HG02973 (cell line): Measurements from ENCODE around the gene PSORS1C1.
"Not testable (repeated sequence)": the region's sequence is repeated elsewhere in the genome, so short reads cannot be mapped to it uniquely, and the experiment has no call there.

Experiments used
- ATAC-seq: cut with Tn5 transposase; IDR thresholded peaks from one replicate; pipeline ENCODE4 v1.9.1; 2021; ENCODE audit warnings: moderate library complexity; ENCODE audit not compliant: unreplicated experiment

PSORS1C1 gene

GRCh38 chr6:31172973-31173384 lies 58.4 kb downstream of the PSORS1C1 start:
- no peak for ATAC-seq

GRCh38 chr6:31173406-31173805 lies 58.8 kb downstream of the PSORS1C1 start:
- no peak for ATAC-seq

GRCh38 chr6:31174378-31174777 lies 59.8 kb downstream of the PSORS1C1 start:
- ATAC-seq = no peak

GRCh38 chr6:31175971-31176370 lies 61.4 kb downstream of the PSORS1C1 start:
- ATAC-seq = no peak

- no peak for ATAC-seq
These were observed 63.8 kb downstream of the PSORS1C1 start for GRCh38 chr6:31178143-31179041.

- no peak for ATAC-seq
These were observed 64.4 kb downstream of the PSORS1C1 start for GRCh38 chr6:31179042-31179386.

GRCh38 chr6:31179896-31180295 lies 65.3 kb downstream of the PSORS1C1 start:
- ATAC-seq = no peak

- ATAC-seq = no peak
These were observed 65.9 kb downstream of the PSORS1C1 start for GRCh38 chr6:31180500-31180899.

- ATAC-seq = not testable (repeated sequence)
These were observed 68.7 kb downstream of the PSORS1C1 start for GRCh38 chr6:31183287-31183686.

- ATAC-seq = not testable (repeated sequence)
These were observed 69.3 kb downstream of the PSORS1C1 start for GRCh38 chr6:31183859-31184258.

- ATAC-seq = not testable (repeated sequence)
These were observed 71.1 kb downstream of the PSORS1C1 start for GRCh38 chr6:31185695-31186051.

GRCh38 chr6:31186052-31186734 lies 71.6 kb downstream of the PSORS1C1 start:
- ATAC-seq = no peak

GRCh38 chr6:31187780-31188194 lies 73.2 kb downstream of the PSORS1C1 start:
- ATAC-seq = no peak

GRCh38 chr6:31189223-31189622 lies 74.6 kb downstream of the PSORS1C1 start:
- ATAC-seq = not testable (repeated sequence)
